Left ventricle myocardium inferior (tissue), 1 donor: Measurements from ENCODE around the gene MST1. TPM values are rescaled to one million over a fixed set of nuclear protein-coding genes. Genes with fewer than 3 reads are reported as not detected.

Experiments
- DNase-seq: peaks from one replicate; pipeline ENCODE4 v3.0.0-alpha.2; 2020
- H3K27ac ChIP-seq: fragments of 200-600 bp; replicated peaks from 2 replicates; pipeline ENCODE4 v1.8.0; 2021
- H3K27me3 ChIP-seq: fragments of 200-600 bp; 2 replicates; pipeline ENCODE4 v1.8.0; 2021; ENCODE audit warnings: low read depth
- H3K36me3 ChIP-seq: fragments of 200-600 bp; 2 replicates; pipeline ENCODE4 v1.8.0; 2021
- H3K4me1 ChIP-seq: fragments of 200-600 bp; 2 replicates; pipeline ENCODE4 v1.8.0; 2021
- H3K4me3 ChIP-seq: fragments of 200-600 bp; 2 replicates; pipeline ENCODE4 v1.8.0; 2021; ENCODE audit warnings: mild to moderate bottlenecking, moderate library complexity
- H3K9me3 ChIP-seq: fragments of 200-600 bp; replicated peaks from 2 replicates; pipeline ENCODE4 v1.8.0; 2021
- intact Hi-C: fragments of 100-400 bp; cut with micrococcal nuclease; formaldehyde crosslinking; loops from one replicate; pipeline ENCODE4 v1.11.0; 2022
- total RNA-seq: library from RNA; stranded (reverse); fragmentation: NEBNext Ultra II Directional; extraction: Animal tissue kit (Norgen Biotek cat#: 25700); gene quantifications from one replicate; pipeline ENCODE4 v1.2.1, GENCODE V29; 2021
- TF ChIP-seq, protein P1 (sequence below): fragments of 200-600 bp; IDR thresholded peaks from 2 replicates; pipeline ENCODE4 v1.8.0; 2021; ENCODE audit warnings: antibody characterized with exemption, mild to moderate bottlenecking, borderline replicate concordance
- donor health status: DM: no; HTN: yes; CAD: no; lungs with severe emphysema.

MST1 gene
- total RNA-seq, 1 donor from 2014 or later, result 5.4 TPM

DNA sequence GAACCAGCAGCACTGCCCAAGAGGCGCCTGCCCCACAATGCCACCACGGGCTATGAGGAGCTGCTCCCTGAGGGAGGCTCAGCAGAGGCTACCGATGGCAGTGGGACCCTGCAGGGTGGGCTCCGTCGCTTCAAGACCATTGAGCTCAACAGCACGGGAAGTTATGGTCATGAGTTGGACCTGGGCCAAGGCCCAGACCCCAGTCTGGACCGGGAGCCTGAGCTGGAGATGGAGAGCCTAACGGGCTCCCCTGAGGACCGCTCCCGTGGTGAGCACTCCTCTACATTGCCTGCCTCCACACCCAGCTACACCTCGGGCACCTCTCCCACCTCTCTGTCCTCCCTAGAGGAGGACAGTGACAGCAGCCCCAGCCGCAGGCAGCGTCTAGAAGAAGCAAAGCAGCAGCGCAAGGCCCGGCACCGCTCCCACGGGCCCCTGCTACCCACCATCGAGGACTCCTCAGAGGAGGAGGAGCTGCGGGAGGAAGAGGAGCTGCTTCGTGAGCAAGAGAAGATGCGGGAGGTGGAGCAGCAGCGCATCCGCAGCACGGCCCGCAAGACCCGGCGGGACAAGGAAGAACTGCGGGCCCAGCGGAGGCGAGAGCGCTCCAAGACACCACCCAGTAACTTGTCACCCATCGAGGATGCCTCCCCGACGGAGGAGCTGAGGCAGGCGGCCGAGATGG, 36.9 kb downstream of the MST1 start:
- TF ChIP-seq, protein P1, sequence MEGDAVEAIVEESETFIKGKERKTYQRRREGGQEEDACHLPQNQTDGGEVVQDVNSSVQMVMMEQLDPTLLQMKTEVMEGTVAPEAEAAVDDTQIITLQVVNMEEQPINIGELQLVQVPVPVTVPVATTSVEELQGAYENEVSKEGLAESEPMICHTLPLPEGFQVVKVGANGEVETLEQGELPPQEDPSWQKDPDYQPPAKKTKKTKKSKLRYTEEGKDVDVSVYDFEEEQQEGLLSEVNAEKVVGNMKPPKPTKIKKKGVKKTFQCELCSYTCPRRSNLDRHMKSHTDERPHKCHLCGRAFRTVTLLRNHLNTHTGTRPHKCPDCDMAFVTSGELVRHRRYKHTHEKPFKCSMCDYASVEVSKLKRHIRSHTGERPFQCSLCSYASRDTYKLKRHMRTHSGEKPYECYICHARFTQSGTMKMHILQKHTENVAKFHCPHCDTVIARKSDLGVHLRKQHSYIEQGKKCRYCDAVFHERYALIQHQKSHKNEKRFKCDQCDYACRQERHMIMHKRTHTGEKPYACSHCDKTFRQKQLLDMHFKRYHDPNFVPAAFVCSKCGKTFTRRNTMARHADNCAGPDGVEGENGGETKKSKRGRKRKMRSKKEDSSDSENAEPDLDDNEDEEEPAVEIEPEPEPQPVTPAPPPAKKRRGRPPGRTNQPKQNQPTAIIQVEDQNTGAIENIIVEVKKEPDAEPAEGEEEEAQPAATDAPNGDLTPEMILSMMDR, result no peak
- intact Hi-C loops, result no loop called here
- H3K9me3 ChIP-seq, result no peaks in the 10 kb centered on the region
- no peak overlapping the region for H3K27ac ChIP-seq
- DNase-seq, result no peak
- no peak overlapping the region for H3K4me3 ChIP-seq
- H3K4me1 ChIP-seq, result peaks cover 25% of the 10 kb centered on the region
- H3K27me3 ChIP-seq, result no peaks in the 10 kb centered on the region
- no peaks in the 10 kb centered on the region for H3K36me3 ChIP-seq

DNA sequence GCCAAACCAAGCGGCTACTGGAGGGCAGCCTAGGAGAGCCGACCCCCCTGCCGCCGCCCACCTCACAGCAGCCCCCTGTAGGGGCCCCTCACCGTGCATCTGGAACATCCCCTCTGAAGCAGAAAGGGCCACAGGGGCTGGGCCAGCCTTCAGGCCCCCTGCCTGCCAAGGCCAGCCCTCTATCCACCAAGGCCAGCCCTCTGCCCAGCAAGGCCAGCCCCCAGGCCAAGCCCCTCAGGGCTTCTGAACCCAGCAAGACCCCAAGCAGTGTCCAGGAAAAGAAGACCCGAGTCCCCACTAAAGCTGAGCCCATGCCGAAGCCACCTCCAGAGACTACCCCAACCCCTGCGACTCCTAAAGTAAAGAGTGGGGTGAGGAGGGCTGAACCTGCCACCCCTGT, 38.6 kb downstream of the MST1 start:
- no peak overlapping the region for H3K27ac ChIP-seq
- TF ChIP-seq, protein P1, result no peak
- H3K4me3 ChIP-seq, result no peak overlapping the region
- H3K36me3 ChIP-seq, result no peaks in the 10 kb centered on the region
- no peaks in the 10 kb centered on the region for H3K9me3 ChIP-seq
- intact Hi-C loops, result no loop called here
- DNase-seq, result no peak
- no peaks in the 10 kb centered on the region for H3K27me3 ChIP-seq
- H3K4me1 ChIP-seq, result peaks cover 28% of the 10 kb centered on the region

DNA sequence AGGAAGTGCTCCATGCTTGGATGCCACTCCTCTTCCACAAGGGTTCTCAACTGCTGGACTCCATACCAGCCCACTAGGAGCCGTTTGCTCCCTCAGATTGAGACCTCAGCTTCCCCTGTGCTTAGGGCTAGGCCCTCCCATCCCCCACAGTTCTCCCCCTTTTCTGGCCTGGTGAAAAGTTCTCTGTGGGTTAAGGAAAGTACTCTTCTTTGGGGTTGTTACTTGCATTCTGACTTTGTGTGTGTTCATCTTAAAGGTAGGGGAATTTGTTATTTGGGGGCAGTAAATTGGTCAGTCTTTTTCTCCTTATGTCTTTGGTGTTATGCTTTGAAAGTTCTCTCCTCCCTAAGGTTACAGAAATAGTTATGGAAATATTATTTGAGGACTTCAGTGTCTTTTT, 39.1 kb downstream of the MST1 start:
- Histone ChIP-seq H3K9me3 (no peaks in the 10 kb centered on the region), H3K4me3 (no peak overlapping the region), H3K27ac (no peak overlapping the region), H3K36me3 (no peaks in the 10 kb centered on the region), H3K4me1 (peaks cover 28% of the 10 kb centered on the region), H3K27me3 (no peaks in the 10 kb centered on the region)
- TF ChIP-seq, protein P1, result no peak
- intact Hi-C loops, result no loop called here
- DNase-seq, result no peak

DNA sequence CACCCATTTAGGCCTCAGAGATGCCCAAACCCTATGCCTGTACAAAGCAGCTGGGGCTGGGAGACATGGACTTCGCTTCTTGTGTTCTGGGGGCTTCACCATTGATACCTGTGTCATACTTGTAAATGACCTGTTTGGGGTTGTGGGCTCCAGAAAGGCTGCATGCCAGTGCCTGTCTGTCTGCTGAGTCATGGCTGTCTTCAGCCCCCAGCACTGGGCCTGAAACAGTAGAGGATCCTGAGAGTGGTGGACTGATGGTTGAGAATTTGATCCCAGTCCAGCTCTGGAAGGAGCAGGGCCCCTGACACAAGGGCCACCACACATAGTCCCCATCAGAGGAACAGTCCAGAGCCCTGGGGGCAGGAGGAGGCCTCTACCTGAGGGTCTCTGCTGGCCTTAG, 39.7 kb downstream of the MST1 start:
- Histone ChIP-seq H3K27me3 (no peaks in the 10 kb centered on the region), H3K9me3 (no peaks in the 10 kb centered on the region), H3K4me3 (no peak overlapping the region), H3K36me3 (no peaks in the 10 kb centered on the region), H3K4me1 (peaks cover 28% of the 10 kb centered on the region), H3K27ac (no peak overlapping the region)
- intact Hi-C loops, result no loop called here
- TF ChIP-seq, protein P1, result no peak
- DNase-seq, result no peak

DNA sequence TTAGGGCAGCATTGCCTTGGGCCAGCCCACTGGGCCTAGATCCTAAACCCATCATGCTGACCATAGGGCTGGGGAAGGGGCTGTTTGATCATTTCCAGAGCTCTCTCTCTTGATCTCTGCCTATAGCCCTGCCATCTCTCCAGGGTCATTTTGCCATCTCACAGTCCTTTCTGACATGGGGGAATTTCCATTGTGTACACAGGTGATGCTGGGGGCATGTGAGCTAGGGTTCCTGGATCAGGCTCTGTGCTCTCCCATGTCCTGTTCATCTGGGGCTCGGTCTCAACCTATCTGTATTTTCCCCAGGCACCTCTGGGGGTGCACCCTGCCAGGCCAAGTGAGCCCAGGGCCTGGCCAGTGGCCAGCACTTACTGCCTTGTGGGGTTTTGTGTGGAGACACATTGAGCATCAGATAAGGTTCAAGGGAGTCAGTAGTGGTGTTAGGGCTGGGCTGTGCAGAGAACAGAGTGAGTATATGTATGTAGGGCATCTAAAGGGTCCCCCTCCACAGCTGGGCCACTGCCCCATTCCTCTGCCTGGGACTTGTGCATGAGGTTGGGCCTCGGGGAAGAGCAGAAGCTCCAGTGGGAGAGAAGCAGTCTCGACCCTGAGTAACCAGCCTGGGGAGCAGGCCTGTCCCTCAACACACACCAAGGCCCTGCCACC, 40.8 kb downstream of the MST1 start:
- Histone ChIP-seq H3K4me3 (no peak overlapping the region), H3K36me3 (no peaks in the 10 kb centered on the region), H3K4me1 (peaks cover 28% of the 10 kb centered on the region), H3K27me3 (no peaks in the 10 kb centered on the region), H3K27ac (peak overlapping the region; percentile 73), H3K9me3 (no peaks in the 10 kb centered on the region)
- no peak for DNase-seq
- TF ChIP-seq, protein P1, result no peak
- intact Hi-C loops, result no loop called here
